ENCODE data around the gene MPND. TPM values are rescaled to one million over a fixed set of nuclear protein-coding genes. Genes with fewer than 3 reads are reported as not detected.
A peak's percentile ranks its signal among the peaks of the same experiment; 100 is the strongest.

MPND gene, protein sequence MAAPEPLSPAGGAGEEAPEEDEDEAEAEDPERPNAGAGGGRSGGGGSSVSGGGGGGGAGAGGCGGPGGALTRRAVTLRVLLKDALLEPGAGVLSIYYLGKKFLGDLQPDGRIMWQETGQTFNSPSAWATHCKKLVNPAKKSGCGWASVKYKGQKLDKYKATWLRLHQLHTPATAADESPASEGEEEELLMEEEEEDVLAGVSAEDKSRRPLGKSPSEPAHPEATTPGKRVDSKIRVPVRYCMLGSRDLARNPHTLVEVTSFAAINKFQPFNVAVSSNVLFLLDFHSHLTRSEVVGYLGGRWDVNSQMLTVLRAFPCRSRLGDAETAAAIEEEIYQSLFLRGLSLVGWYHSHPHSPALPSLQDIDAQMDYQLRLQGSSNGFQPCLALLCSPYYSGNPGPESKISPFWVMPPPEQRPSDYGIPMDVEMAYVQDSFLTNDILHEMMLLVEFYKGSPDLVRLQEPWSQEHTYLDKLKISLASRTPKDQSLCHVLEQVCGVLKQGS
- polyA plus RNA-seq (ENCODE audit: insufficient read length in 4 of 4), result 10 to 100 TPM; 14.1 to 30.4 (median 20.5) TPM

GRCh38 chr19:4343370-4344307, at the start of gene MPND:
MPND (plus strand) TSS chr19:4343562; CDS start chr19:4343594, 32 bp downstream.
- peak in 3 of 4 donors; percentile 79 to 82 (median 80) for DNase-seq (ENCODE audit: low read depth in 4 of 4, low spot score in 3 of 4)

DNA sequence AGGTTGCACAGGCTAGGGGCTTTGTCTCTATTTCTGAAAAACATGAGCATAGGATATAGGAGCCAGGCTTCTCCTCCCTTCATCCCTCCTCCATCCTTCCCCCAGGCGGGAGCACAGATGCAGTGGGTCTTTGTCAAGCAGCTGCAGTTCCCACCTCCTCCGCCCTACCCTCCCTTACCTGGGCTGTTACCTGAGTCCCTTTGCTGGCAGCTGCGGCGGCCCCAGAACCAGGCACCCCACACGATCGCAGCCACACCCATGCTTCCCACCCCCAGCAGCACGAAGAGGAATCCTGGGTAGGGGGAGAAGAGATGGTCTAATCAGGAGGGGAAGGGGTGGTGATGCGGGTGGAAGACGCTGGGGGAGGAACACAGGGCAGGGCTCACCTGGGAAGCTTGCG, 49.0 kb upstream of the MPND start:
- DNase-seq (ENCODE audit: low read depth in 4 of 4, low spot score in 3 of 4), result no peak

DNA sequence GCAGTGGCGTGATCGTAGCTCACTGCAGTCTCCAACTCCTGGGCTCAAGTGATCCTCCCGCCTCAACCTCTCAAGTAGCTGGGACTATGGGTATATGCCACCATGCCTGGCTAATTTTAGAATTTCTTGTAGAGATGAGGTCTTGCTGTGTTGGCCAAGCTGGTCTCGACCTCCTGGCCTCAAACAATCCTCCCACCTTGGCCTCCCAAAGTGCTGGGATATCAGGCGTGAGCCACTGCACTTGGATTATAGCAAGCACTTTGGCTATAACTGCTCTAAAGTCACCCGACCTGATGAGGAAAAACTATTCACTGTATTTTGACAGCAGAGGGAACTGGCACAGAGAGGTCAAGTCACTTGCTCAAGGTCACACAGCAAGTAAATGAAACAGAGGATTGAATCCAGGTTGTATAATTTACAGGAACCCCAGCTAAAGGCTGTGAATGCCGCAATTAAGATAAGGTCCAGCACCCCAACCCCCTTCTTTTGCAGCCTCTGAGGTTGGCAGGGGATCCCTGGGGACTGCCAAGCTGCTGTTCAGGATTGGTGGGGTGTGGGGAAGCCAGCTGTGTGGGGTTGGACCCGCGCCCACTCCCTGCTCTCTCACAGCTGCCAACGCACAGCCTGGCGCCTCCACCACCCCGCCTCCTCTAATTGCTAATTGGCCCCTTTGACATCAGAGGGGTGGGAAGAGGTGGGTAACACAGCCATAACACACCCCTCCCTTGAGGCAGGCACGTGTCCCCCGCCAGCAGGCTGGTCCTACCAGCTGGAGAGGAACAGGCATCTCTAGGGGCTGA, 47.2 kb upstream of the MPND start:
- DNase-seq (ENCODE audit: low read depth in 4 of 4, low spot score in 3 of 4), result no peak

DNA sequence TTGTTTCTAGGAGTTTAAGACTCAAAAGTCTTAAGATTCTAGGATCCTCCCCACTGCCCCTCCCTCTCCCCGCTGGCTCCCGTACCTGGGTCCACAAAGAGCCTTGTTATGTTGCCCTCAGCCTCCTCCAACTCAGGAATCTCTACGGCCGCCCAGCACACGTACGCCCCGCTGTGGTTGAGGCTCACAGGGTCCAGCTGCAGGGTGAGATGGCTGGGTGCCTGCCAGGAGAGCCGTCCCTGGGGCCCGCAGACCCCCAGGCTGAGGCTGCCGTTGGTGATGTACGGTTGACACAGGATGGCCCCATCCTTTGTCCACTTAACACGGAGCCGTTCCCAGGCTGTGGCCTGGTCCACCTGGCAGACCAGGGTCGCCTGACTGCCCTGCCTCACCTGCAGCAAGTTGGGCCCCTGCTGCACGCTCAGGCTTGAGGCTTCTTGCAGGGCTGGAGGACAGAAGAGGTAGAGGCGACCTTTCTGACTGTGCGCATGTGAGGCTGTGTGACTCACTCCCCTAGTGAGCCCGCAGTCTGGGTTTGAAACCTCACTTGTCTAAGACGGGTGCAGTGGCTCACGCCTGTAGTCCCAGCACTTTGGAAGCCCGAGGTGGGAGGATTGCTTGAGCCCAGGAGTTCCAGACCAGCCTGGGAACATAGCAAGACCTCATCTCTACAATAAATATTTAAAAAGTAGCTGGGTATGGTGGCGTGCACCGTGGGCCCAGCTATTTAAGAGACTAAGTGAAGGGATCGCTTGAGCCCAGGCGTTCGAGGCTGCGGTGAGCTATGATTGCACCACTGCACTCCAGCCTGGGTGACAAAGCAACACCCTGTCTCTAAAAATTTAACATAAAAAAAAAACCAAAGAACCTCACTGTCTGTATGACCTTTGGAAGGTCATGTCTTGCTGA, 45.2 kb upstream of the MPND start:
- no peak for DNase-seq (ENCODE audit: low read depth in 4 of 4, low spot score in 3 of 4)

- no peak for DNase-seq (ENCODE audit: low read depth in 4 of 4, low spot score in 3 of 4)
These were observed 44.4 kb upstream of the MPND start for GRCh38 chr19:4298810-4299550.

DNA sequence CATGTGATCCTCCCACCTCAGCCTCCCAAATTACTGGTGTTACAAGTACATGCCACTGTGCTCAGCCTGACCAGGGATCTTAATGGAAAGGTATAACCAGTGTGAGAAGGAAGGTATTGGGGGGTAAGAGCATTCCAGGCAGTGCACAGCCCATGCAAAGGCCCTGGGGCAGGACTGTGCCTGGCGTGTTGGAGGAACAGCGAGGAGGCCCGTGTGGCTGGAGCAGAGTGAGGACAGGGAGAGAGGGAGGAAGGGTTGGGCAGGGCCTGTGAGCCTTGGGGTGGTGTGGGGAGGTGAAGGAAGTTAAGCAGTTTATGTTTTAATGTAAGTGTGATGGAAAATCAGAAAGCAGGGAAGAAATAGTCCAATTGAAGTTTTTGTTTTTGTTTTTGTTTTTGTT, 42.8 kb upstream of the MPND start:
- DNase-seq (ENCODE audit: low read depth in 4 of 4, low spot score in 3 of 4), result no peak

DNA sequence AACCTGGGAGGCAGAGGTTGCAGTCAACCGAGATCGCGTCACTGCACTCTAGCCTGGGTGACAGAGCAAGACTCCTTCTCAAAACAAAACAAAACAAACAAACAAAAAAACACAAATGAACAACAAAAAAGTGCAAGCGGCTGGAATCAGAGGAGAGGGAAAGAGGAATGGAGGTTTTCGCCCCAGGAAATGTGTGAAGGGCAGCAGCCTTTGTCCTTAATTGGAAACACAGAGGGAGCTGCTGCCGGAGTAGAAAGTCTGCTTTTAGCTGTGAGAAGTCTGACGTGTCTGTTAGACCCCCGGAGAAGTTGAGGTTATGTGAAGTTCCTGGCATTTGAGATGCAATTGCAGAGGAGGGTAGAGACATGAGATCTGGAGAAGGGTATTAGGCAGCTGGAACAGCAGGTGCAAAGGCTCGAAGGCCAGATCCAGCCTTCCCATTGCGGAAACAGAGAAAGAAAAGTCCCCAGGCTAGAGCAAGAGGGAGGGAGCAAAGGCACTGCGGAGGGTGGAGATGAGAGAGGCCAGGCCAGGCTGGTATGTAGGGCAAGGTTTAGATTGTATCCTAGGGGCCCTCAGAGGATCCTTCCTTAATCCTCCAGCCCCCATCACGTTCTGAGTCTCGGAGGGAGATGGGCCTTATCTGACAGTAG, 41.6 kb upstream of the MPND start:
- no peak for DNase-seq (ENCODE audit: low read depth in 4 of 4, low spot score in 3 of 4)

DNA sequence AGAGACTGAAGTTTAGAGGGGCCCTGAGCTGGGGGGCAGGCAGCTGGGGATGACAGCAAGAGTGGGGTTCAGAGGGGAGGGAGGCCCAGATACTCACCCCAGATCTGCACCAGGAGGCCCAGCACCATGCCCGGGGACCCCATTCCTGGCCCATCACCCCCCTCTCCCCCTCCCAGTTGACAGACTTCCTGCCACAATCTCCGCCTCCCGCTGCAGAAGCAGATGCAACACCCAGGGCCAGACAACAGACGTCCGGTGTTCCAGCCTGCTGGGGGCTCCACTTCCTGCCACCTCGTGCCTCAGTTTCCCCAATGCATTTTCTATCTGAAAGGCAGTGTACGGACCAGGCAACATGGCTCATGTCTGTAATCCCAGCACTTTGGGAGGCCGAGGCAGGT, 41.1 kb upstream of the MPND start, which contains the start of gene TMIGD2:
Gene TMIGD2, minus strand, starts transcription at position 147 of the 398 bp plus-strand sequence. Its CDS starts 4 bp downstream, at position 143.
- DNase-seq (ENCODE audit: low read depth in 4 of 4, low spot score in 3 of 4), result no peak

DNA sequence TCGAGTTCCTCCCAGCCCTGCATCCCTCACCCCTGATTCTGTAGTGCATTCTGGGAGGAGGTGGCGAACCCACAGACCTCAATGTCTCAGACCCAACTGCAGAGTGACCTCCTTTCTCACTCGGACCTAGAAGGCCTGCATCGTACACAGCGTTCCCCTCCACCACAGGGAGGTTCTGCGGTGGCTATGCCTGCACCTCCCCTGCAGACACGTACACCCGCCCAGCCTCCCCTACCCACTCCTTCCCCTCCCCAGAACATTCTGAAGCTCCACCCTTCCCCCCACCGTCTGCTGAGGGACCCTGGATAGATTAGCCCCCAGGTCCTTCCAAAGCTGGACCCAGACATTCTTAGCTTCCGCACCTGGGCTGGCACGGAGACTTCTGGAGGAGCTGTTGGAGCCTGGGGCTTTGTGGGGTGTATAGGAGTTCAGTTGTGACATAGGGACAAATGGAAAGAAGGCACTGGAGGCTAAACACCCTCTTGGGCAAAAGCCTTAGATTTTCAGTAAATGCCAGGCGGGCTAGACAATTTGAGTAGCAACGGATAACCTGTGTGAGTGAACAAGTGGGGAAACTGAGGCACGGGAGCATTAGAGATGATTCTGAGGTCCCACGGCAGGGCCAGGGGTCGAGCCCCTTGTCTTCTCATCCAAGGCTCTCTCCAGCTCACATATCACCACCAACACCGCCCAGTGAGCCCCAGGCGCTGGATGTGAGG, 39.4 kb upstream of the MPND start:
- no peak for DNase-seq (ENCODE audit: low read depth in 4 of 4, low spot score in 3 of 4)

- DNase-seq (ENCODE audit: low read depth in 4 of 4, low spot score in 3 of 4), result no peak
These were observed 38.7 kb upstream of the MPND start, which contains the start of gene FSD1 for GRCh38 chr19:4304538-4305256. FSD1 (plus strand) TSS chr19:4304598; CDS start chr19:4304747, 149 bp downstream.

- DNase-seq (ENCODE audit: low read depth in 4 of 4, low spot score in 3 of 4), result no peak
These were observed 38.1 kb upstream of the MPND start for GRCh38 chr19:4305257-4305612.

DNA sequence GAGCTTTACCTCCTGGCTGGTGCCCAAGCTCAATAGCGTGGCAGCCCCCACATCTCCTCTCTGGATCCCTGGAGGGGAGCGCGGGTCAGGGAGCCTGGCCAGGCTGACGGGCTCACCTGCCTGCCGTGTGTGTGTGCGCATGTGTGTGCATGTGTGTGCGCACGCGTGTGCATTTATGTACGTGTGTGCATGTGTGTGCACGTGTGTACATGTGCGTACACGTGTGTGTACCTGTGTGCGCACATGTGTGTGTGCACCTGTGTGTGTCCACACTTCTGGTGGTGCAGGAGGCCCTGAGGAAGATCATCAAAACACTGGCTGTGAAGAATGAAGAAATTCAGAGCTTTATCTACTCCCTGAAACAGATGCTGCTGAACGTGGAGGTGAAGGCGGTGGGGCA, 37.7 kb upstream of the MPND start:
- no peak for DNase-seq (ENCODE audit: low read depth in 4 of 4, low spot score in 3 of 4)

DNA sequence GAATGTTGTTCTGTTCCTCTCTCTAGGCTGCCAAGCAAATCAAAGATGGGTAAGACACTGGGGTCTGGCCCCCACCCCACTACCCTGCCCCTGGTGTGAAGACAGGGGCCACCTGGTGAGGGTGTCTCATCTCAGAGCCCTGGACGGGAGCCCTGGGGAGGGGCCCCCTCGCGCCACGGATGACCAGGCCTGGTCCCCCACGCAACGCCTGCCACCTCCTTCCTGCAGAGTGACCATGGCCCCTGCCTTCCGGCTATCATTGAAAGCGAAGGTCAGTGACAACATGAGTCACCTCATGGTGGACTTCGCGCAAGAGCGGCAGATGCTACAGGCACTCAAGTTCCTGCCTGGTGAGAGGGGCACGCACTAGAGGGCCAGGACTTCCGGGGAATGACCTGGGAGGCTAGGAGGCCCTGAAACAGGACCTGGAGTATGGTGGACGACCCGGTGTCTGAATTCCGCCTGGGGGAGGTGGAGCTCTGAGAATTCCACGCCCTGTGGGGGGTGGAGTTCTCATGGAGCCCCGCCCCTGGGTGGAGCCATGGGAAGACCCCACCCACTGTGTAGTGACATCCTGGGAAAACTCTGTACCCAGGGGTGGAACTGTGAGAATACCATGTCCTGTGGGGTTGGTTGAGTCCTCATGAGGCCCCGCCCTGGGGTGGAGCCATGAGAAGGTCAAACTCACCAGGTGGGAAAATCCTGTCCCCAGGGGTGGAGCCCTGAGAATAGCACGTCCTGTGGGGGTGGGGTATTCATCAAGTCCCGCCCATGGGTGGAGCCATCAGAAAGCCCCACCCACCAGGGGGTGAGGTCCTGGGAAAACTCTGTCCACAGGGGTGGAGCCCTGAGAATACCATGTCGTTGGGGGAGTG, 32.9 kb upstream of the MPND start:
- DNase-seq (ENCODE audit: low read depth in 4 of 4, low spot score in 3 of 4), result no peak

DNA sequence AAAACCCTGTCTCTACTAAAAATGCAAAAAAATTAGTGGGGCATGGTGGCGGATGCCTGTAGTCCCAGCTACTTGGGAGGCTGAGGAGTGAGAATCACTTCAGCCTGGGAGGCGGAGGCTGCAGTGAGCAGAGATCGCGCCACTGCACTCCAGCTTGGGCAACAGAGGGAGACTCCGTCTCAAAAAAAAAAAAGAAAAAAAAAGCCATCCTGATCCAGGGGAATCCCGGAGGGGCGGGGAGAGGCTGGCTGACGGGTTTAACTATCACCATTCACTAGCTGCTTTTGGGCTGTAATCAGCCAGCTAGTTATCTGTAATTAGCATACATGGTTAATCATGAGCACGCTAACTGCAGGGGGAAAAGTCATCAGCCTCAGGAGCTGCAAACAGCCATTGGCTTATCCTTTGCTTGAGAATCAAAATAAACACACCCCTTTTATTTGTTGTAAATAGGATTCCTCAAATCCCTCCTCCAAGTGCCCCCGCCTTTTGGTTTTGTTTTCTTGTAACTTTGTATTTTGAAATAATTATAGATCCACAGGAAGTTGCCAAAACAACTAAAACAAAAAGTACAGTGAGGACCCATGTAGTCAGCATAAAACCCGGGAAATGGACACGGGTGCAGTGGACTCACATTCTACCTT, 29.4 kb upstream of the MPND start:
- no peak for DNase-seq (ENCODE audit: low read depth in 4 of 4, low spot score in 3 of 4)

DNA sequence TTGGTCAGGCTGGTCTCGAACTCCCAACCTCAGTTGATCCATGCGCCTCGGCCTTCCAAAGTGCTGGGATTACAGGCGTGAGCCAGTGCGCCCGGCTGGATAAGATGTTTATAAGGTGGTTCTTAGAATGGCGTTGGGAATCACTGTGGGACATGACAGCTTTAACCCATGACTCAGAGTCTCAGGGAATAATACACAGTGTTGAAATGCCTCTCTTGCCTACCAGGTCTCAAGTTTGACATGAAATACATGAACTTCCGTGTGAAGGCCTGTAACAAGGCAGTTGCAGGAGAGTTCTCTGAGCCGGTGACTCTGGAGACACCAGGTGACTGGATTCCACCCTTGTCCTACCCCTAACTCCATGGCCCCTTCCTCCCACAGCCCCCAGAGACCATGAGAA, 26.4 kb upstream of the MPND start:
- no peak for DNase-seq (ENCODE audit: low read depth in 4 of 4, low spot score in 3 of 4)
